GM19452 (cell line): ENCODE results near the gene UBC.
"Not testable (repeated sequence)": the region's sequence is repeated elsewhere in the genome, so short reads cannot be mapped to it uniquely, and the experiment has no call there.

Experiments
- ATAC-seq: cut with Tn5 transposase; IDR thresholded peaks from one replicate; pipeline ENCODE4 v1.9.1; 2021; ENCODE audit not compliant: unreplicated experiment

UBC gene

GRCh38 chr12:124887766-124888165 is 26.7 kb downstream of the UBC start:
- ATAC-seq, result not testable (repeated sequence)

DNA sequence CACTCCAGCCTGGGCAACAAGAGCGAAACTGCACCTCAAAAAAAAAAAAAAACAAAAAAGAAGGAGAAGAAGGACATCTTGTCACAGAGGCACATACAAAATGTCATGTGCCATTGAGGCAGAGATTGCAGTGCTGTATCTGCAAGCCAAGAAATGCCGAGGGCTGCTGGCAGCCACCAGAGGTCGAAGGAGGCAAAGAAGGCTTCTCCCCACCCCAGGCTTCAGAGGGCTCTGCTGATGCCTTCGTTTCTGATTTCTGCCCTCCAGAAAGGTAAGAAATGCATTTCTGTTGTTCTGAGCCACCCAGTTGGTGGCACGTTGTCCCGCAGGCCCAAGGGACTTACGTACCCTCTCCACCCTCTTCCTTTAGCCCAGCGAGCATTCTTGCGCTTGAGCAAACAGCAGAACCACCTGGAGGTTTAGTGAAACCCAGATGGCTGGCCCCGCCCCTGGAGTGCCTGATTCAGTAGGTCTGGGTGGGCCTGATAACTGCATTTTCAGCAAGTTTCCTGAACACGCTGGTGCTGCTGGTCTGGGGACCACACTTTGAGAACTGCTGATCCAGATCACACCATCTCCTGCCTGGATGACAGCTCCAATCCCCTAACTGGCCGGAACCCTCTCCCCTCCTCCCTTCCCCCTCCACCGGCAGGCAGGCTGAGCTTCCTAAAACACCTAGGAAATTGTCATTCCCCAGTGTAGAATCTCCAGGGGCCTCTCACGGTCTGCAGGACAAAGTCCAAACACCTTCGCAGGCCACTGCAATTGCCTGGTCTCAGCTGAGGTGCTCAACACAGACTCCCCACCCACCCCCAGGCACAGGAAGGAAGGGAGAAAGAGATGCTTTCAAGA is 29.6 kb downstream of the UBC start:
- peak; percentile 86 for ATAC-seq

- no peak for ATAC-seq
These were observed 31.0 kb downstream of the UBC start for GRCh38 chr12:124883263-124884130.

DNA sequence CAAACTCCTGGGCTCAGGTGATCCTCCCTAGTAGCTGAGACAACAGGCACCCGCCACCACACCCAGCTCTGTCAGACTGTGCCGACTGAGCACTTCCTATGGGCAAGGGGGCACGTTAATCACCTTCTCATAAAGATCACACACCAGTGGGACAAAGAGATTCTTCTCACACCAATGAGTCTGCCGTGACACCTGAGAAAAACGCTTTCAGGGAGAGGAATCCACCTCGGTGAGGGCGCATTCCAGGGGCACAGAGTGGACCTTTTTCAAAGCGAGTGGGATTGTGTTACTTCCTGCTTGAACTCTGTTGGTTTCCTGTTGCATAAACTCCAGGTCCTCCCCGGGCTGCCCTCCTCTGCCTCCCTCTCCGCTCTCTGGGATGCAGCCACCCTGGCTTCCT is 33.3 kb downstream of the UBC start:
- no peak for ATAC-seq

DNA sequence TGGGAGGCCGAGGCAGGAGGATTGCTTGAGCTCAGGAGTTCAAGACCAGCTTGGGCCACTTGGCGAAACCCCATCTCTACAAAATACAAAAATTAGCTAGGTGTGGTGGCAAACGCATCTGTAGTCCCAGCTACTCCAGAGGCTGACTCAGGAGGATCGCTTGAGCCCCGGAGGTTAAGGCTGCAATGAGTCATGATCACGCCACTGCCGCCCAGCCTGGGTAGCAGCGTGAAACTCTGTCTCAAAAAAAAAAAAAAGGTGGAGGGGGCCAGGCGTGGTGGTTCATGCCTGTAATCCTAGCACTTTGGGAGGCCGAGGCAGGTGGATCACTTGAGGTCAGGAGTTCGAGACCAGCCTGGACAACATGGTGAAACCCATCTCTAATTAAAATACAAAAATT is 34.1 kb downstream of the UBC start:
- ATAC-seq, result not testable (repeated sequence)

- no peak for ATAC-seq
These were observed 35.5 kb downstream of the UBC start for GRCh38 chr12:124878795-124879516.

- ATAC-seq, result no peak
These were observed 37.0 kb downstream of the UBC start for GRCh38 chr12:124877423-124877822.

DNA sequence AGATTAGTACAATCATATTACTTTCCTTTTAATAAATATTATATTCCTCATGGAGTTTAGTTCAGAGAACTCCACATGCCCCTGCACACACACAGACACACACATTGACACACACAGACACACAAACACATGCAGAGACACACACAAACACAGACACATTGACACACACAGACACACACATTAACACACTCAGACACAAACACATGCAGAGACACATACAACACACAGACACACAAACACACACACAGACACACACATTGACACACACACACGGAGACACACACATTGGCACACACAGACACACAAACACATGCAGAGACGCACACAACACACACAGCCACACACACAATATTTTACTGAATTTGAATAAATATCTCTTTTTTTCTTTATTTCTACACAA is 38.3 kb downstream of the UBC start:
- ATAC-seq, result no peak

DNA sequence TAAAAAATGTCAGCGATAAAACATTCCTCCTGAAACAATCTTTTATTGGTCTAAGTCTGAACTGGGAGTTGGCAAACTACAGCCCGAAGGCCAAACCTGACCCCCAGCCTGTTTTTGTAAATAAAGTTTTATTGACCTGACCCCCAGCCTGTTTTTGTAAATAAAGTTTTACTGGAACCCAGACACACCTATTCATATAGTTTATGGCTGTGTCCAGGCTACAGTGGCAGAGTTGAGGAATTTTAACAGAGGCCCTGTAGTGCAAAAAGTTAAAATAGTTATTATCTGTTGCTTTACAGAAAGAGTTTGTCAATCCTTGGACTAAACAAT is 38.7 kb downstream of the UBC start:
- no peak for ATAC-seq

GRCh38 chr12:124874988-124875802 is 39.3 kb downstream of the UBC start:
- ATAC-seq, result no peak

GRCh38 chr12:124874188-124874587 is 40.3 kb downstream of the UBC start:
- ATAC-seq, result no peak

GRCh38 chr12:124872068-124872719 is 42.3 kb downstream of the UBC start:
- ATAC-seq, result no peak

GRCh38 chr12:124871297-124871696 is 43.2 kb downstream of the UBC start:
- no peak for ATAC-seq

DNA sequence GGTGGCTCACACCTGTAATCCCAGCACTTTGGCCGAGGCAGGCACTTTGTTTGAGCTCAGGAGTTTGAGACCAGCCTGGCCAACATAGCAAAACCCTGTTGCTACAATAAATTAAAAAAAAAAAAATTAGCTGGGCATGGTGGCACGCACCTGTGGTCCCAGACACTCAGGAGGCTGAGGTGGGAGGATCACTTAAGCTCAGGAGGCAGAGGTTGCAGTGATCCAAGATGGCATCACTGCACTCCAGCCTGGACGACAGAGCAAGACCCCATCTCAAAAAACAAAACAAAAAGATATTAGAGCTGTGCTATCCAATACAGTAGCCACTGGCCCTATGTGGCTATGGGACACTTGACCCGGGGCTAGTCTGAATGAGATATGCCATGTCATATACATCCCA is 43.9 kb downstream of the UBC start:
- no peak for ATAC-seq

GRCh38 chr12:124869059-124869665 is 45.3 kb downstream of the UBC start:
- ATAC-seq, result no peak

DNA sequence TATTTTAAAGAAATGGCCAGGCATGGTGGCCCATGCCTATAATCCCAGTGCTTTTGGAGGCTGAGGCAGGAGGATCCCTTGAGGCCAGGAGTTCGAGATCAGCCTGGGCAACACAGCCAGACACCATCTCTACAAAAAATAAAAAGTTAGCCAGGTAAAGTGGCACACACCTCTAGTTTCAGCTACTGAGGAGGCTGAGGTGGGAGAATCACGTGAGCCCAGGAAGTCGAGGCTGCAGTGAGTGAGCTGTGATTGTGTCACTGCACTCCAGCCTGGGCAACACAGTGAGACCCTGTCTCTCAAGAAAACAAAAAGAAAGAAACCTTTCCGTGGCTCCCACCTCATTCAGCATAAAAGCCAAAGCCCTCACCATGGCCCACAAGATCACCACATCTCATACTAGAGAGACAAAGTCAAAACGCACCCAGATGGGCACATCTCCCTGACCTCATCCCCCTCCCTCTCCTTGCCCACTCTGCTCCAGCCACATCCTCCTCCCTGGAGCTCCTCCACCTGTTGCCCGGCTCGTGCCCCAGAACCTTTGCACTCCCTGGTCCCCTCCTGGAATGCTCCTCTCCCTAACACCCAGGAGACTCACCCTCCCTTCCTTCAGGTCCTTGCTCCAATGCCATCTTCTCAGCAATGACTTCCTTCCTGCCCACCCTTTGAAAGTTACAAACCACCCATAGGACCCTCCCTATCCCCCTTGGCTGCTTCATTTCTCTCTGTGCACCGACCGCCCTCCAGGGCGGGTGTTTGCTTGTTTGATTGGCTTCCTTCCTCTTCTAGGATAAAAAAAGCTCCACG is 46.0 kb downstream of the UBC start:
- no peak for ATAC-seq

GRCh38 chr12:124867401-124867930 is 47.0 kb downstream of the UBC start:
- ATAC-seq, result no peak

DNA sequence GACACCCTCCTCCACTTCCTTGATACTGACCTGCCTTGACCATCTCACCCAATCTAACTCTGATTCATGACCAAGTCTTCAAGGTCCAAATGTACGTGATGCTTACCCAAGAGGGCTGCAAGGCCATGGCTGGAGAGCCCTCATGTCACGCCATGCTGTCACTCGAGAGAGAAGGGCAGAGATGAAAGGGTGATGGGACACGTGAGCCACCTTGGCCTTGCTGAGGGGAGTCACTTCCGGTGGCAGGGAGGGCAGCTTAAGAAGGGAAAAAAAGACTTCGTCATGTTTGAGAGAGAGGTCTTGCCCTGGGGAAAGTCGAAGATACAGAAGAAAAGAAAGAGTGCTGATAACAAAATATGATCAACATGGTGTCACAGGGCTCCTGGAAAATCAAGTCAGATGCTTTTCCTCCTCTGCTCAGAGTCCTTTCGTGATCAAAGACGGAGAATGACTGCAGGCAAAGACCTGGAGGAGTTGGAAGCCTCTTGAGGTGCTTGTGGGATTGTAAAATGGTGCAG is 47.5 kb downstream of the UBC start:
- no peak for ATAC-seq
